Embryonic facial prominence (tissue), 1 donor: ENCODE measurements around the gene ZNF436.
A peak's percentile ranks its signal among the peaks of the same experiment; 100 is the strongest.

Source experiments
- DNase-seq: peaks from one replicate; pipeline ENCODE4 v3.0.0-alpha.2; 2016; ENCODE audit errors: extremely low spot score

Gene ZNF436

DNA sequence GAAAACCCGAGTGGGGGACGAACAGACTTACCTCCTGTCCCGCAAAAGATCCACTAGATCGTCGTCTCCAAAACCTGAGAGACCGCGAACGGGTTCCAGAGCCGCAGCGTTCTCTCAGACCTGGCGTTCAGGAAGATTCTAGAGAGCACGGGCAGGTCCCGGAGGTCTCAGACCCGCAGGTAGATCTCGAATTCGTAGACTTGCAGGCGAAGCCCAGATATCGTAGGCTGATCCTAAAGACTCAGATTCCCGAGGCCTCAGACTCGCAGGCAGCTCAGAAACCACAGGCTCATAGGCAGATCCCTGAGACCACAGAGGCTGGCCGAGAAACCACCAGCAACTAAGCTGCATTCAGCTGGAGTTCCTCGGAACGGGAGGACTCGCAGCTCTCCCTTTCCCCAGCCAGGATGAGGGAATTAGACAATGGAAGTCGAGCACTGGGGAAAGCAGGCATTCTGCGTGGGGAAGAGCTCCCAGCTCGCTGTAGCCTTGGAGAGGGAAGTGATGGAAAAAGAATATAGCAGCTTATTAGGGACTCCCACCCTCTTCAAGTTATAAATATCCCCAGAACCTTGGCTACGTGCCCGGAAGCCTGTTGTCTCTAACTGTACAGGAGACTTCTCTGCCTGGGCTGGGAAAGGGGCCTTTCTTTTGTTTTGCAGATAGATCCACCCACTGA, at the start of gene ZNF436:
Gene ZNF436, minus strand, starts transcription at position 502 of the 679 bp plus-strand sequence. CDS start 1,831 bp downstream, outside the sequence.
- DNase-seq: peak; percentile 90

DNA sequence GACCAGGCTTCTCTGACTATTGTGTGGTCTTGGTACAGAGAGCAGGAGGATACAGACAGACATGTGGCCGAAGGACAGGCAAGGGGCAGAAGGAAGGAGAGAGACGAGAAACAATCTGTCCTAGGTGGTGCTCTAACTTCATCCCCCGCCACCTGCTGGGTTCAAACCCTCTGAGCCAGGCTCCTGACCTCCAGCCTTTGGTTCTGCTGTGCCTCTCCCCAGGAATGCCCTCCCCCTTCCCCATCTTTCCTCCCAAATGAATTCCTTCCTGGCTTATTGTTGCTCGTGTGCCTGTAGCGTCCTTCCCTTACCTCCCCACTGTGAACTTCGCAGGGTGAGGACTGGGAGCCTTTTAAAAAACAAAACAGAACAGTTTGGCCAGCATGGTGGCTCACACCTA, 49.5 kb upstream of the ZNF436 start:
- DNase-seq: no peak

DNA sequence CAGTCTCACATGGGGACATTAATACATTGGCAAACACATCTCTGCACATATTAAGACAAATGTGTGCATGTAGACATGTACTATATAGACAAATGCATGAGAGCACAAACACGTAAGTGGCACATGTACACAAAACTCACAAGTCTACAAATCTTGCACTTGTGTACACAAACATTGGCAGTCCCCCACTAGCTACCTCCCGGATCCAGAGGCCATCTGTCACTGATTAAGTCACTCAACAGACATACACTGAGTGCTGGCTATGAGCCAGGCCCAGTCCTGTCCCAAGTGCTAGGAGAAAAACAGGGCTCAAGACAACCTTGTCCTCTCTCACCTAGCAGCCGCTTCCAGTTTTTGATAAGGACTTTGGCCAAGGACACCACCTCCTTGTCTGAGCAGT, 47.9 kb upstream of the ZNF436 start:
- DNase-seq: no peak

DNA sequence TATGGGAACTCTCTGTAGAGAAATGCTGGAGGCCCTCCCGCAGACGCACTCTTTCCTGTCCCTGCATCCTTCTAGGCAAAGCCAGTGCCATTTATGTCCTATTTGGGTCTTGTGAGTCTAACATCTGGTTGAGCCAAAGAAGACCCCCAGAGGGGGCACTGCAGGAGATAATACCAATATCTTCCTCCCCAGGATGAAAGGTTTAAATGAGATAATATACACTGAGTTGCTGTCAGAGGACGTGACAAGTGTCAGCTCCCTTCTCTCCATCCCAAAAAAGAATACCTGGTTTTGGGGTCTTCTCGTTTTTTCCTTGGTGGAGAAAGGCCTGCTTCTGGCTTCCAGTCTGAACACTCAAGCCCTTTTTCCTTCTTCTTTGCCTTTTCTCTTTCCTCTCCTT, 47.3 kb upstream of the ZNF436 start:
- no peak for DNase-seq

DNA sequence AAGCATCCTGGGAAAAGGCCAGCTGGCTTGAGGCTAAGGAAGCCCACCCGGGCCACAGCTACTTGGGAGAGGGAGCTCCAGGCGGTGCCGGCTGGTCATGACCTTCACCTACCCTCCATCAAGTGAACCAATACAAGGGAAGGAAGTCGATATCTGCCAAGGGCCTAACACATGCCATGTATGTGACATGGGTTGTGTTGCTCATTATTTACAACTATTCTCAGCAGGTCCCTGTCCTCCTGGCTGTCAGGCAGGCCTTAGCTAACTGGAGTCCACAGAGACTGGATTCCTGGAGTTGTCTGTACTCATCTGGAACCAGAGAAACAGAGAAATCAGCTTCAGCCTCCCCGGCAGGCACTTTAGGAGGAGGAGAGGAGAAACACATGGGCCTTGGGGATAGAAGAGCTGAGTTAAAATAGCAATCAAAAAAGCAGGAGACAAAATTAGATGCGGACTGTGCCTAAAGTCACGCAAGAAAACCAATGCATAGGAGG, 39.2 kb upstream of the ZNF436 start:
- DNase-seq: no peak

DNA sequence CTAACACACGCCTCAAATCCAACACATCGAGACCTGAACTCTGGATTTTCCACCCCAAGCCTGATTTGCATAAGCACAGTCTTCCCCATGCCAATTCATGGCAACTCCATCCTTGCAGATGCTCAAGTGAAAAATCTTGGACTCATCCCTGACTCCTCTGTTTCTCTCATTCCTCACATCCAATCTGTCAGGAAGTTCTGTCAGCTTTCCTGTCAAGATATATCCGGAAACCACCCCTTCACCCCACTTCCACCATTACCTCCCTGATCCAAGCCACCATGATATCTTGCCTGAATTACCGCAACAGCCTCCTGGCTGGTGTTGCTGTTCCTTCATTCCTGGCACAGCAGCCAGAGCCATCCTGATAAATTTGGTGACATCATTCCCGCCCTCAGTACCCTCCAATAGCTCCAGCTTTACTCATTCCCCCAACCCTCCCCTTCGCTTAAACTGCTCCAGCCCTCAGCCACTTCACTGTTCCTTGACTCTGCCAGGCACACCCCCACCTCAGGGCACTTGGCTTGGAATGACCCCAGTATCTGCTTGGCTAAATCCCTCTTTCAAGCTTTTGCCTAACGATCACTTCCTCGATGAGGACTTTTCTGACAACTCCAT, 37.5 kb upstream of the ZNF436 start:
- DNase-seq: no peak

DNA sequence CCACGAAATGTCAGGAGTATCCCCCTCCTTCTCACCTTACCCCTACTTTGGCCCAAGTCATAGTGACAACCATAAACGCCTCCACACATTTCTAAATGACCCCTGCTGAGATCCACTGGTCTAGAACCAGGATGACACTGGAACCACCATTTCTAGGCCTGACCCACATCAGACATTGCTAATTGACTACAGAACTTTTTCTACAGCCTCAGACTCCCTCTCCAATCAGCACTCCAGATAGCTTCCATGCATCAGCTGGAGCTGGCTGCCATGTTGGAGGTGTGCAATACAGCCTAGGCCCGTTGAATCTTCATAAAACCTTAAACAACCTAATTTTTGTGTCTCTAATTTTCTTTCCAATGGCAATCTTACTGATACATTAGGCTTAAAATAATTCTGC, 36.3 kb upstream of the ZNF436 start:
- no peak for DNase-seq

DNA sequence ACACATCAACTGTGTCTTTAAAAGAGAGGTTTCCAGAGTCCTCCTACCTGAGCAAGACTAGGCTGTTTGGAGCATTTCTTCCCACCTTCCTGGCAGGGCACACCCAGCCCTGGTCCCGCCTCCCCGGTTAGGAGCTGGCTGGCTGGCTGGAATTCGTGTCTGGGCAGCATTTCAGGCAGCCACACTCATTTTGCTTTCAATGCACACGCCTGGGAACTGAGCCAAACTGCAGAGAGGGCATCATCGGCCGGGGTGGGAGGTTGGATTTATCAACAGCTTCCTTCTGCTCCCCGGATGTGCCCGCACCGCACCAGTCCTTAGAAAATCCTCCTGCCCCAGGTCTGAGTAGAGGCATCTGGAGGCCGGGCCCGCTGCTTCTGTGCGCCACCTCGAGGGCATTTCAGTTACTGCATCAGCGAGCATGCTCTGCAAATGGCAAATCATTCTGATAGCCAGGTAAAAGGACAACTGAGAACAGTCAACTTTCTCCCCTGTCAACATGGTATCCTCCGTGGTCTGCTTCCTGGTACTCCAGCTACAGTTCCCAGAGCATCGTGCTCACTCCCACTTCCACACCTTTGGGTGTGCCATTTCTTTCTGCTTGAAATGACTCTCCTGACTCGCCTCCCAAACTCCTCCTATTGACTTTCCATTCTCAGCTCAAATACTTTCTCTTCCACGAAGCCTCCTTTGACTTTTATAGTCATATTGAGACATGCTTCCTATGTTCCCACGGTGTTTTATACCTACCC, 34.3 kb upstream of the ZNF436 start:
- peak; percentile 84 for DNase-seq

DNA sequence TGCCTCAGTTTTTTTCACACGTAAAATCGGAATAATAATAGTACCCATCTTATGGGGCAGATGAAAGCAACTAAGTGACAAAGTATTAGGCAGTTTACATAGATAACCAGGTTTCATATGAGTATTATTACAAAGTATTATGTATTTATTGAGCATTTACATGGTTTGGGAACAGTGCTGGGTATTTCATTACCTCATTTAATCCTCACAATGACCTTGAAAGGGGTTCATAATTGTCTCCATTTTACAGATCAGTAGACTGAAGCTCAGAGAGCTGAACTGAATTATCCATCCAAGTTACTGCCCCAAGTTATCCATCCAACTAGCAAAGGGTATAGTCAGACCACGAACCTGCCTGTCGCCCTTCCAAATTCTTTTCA, 33.7 kb upstream of the ZNF436 start:
- DNase-seq: no peak

DNA sequence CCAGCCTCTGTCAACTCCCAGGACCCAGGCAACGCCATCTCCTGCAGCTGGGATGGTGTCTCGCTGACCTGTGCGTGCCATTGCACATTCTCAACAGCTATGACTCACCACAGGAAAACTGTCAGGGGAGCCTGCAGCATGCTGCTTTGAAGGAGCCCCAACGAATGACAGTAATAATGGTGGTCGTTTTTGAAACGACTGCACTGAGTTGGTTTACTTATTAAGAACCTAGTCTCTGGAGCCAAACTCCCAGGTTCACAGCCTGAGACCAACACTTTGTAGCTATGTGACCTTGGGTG, 33.4 kb upstream of the ZNF436 start:
- no peak for DNase-seq

DNA sequence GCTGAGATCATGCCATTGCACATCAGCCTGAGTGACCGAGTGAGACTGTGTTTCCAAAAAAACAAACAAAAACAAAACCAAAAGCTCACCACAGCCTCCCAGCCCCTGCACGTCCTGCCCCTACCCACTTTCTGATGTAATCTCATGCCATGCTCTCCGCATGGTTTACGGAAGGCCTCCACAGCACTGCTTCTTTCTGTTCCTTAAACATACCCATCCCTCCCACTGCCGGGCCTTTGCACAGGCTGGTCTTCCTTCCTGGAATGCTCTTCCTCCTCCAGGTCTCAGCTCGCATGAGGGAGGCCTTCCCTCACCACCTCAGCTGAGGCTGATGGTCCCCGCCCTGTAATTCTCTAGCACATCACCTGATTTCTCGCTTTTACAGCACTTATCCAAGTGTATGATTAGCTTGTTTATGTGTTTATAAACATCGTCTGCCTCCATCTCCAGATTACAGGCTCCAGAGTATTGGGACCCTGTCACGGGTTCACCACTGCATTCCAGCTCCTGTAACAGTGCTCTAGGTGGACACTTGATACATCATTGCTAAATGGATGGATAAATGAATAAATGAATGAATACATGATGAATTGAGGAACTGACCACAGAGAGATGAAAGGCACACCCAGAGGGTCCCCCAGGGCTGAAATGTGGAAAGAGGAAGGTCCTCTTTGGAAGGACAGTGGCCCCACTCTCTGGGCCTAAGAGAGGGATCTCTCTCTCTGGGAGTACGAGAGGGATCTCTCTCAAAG, 32.8 kb upstream of the ZNF436 start:
- DNase-seq: no peak

DNA sequence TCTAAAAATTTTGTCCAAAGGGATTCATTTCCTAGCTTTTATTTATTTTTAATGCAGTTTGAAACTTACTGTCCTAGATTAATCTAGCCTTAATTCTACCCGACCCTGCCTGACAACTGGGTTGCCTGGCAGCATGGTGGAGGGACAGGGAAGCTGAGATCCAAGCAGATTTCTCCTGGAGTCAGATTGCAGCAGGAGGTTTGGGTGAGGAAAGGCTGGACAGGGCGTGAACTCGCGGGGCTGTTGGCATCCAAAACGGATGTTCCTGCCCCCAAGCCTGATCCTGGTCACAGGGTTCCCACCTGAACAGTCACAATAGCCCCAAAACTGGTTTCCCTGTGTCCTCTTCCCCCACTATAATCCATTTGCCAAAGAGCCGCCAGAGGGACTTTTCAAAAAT, 31.7 kb upstream of the ZNF436 start:
- no peak for DNase-seq

DNA sequence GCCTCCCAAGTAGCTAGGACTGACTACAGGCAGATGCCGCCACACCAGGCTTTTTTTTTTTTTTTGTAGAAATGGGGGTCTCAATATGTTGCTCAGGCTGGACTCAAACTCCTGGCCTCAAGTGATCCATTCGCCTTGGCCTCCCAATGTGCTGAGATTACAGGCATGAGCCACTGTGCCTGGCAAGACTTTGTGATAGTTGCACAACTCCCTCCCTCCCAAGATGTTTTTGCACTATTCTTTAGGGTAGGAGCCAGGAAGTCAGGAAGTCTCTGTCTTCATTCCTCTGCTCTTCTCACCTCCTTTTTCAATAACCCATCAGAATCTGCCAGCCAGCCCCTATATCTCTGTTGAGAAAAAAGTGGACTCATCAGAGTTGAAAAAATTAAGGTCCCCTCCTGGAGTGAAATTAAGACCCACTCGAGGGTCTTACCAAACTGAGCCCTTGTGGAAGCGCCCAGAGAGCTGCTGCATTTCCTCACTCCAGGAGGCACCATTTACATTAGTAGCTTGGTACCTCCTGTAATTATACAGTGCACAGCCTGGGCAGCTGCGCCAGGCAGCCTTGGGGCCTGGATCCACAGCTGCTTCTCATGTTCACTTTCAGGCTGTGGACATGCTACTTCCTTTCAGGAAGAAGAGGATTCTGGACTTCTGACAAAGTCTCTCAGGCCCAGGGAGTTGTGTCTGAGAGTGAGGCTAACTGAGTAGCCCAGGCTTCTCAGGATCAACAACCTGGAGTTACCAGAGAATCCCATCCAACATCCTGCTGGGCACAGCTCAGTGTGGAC, 30.9 kb upstream of the ZNF436 start:
- no peak for DNase-seq

DNA sequence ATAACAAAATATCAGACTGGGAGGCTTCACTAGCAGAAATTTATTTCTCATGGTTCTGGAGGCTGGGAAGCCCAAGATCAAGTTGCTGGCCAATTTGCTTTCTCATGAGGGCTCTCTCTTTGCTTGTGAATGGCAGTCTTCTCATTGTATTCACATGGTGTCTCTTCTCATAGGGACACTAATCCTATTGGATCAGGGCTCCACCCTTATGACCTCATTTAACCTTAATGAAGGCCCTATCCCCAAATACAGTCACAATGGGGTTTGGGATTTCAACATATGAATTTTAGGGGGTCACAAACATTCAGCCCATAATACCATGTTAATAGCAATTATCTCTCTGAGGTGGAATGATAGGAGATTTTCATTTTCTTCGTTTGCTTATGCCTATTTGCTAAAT, 29.6 kb upstream of the ZNF436 start:
- DNase-seq: no peak

DNA sequence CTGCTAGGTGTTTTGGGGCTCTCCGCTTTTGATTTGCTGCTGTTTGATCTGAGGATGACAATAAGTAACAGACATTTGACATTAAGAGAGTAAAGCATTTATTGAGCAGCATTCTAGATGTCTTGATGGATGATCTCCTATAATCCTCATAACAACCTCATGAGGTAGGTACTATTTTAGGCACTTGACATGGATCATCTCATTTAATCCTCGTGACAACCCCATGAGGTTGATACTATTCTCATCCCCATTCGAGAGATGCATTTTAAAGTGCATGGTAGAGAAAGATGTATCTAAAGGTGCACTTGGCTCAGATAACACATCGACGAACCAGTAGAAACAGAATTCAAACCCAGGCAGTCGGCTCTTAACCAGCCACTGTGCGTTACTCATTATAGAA, 28.3 kb upstream of the ZNF436 start:
- no peak for DNase-seq

DNA sequence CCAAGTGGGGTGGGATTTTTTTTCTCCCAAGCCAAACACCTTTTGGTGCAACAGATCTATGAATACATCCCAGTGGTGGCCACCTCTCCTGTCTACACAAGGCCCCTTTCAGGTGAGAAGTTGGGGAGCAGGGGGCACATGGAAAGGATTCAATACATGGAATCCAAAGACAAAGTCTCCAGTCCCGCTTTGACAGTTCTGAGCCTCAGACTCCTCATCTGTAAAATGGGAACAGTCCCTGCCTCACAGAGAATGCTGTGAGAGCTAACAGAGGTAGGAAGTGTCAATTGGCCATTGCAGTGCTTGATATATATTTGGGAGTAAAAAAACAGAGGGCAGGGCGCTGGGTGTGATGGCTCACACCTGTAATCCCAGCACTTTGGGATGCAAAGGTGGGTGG, 26.7 kb upstream of the ZNF436 start:
- no peak for DNase-seq

DNA sequence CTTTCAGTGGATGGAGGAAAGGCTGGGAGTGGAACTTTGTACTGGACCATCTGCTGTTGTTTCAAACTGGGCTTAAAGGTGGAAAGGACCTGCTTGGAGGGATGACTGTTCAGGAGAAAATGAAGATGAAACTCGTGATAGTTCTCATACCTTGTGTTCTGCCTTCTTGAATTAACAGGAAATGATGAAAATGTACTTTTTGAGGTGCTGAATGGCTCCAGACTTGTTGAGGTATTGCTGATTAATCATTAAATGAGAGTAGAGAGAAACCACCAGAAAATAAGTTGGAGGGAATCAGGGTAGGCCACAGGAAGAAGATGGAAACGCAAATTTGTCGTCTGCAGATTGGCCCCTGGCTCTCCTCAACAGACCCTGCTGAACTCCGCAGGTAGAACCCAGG, 26.2 kb upstream of the ZNF436 start:
- no peak for DNase-seq

DNA sequence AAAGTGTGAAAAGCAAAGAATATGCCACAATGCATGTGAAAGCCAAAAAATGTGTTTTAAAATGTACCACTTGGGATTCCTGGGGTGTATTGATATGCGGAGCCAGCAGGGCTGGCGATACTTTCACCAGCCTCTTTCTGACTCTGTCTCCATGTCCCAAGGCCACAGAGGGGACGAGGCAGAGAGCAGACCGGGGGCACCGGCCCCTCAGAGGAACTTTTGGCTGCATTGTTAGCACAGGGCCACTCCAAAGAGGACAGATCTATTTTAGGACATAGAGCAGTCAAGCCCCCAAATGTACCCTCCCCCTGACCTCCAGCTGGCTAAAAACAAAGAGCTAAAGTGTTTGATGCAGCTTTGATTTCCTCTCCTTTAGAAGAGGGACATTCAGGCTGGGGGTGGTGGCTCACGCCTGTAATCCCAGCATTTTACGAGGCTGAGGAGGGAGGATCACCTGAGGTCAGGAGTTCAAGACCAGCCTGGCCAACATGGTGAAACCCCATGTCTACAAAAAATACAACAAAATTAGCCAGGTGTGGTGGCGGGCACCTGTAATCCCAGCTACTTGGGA, 25.6 kb upstream of the ZNF436 start:
- no peak for DNase-seq

DNA sequence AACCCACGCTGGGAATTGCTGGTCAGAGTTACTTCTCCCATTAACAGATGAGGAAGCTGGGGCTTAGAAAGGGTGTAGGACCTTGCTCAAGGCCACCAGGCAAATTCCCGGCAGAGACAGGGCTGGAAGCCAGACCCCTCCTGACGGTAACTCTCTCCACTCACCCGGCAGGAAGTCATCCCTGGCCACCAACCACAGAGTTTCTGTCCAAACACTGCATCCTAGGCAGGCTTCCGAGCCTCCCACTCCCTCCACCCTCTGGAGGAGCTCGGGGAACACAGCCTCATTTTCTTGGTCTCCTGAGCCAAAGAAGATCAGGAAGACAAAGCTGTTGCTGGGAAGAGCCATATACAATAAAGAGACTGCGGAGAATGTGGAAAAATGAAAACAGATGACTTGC, 25.0 kb upstream of the ZNF436 start:
- DNase-seq: peak; percentile 71

DNA sequence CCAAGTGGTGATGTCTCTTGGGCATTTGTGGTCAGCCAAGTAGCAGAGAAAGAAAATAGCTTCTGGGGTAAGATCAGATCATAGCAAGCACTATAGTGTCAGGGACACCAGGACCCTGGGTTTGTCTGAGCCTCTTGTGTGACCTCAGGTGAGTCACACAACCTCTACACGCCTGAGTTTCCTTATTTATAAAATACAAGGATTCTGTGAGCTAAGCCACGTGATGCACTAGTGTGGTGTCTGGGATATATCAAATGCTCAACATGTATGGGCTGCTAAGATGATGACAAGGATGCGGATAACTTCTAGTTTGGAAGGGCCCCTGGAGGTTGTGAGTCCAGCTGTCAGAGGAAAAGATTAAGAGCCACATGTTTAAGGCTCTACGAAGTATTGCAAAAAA, 24.5 kb upstream of the ZNF436 start:
- DNase-seq: no peak

DNA sequence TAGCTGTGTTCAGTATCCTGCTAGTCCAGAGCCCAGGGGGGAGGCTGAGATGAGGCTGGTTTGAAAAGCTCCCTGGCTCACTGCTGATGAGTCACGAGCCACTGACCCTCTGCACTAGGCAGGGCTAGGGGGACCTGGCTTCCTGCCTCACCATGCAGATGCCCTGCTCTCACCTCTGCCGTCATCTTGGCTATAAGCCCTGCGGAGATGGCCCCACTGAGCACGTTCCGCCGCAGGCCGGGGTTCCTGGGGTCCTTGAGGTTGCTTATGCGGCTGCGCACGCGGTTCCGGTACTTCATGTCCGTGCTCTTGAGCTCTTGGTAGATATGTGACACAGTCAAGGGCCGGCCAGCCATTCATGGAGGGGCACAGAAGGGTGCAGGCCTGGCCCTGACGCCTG, 24.1 kb upstream of the ZNF436 start:
- DNase-seq: no peak
